OCI-LY3 (cell line): ENCODE data around the gene GTF3C5.
"Not testable (repeated sequence)": the region's sequence is repeated elsewhere in the genome, so short reads cannot be mapped to it uniquely, and the experiment has no call there.

Experiments used
- H2AFZ ChIP-seq: fragments of 200-600, 300-600 bp; shearing (Covaris generic); 2 replicates; pipeline ENCODE4 v1.6.0; 2014; ENCODE audit warnings: antibody characterized with exemption, low read depth, low read length
- H3K27ac ChIP-seq: fragments of 200-600, 300-600 bp; sonication (generic); 2 replicates; pipeline ENCODE4 v1.5.1; 2014; ENCODE audit warnings: mild to moderate bottlenecking, low read length, moderate library complexity, mixed read lengths
- H3K27me3 ChIP-seq: fragments of 200-600, 300-600 bp; sonication (generic); 2 replicates; pipeline ENCODE4 v1.6.1; 2014; ENCODE audit warnings: low read depth, low read length, mixed read lengths
- H3K36me3 ChIP-seq: fragments of 200-600, 300-600 bp; sonication (generic); replicated peaks from 2 replicates; pipeline ENCODE3; 2014; ENCODE audit warnings: low read depth, low read length, mixed read lengths
- H3K4me1 ChIP-seq: fragments of 300-600, 200-600 bp; sonication (generic); 2 replicates; pipeline ENCODE4 v1.6.1; 2014; ENCODE audit warnings: low read length, mixed read lengths
- H3K4me2 ChIP-seq: fragments of 200-600, 300-600 bp; sonication (generic); 2 replicates; pipeline ENCODE4 v1.6.1; 2014; ENCODE audit warnings: low read length, mixed read lengths
- H3K4me3 ChIP-seq: fragments of 300-600, 200-600 bp; sonication (generic); 2 replicates; pipeline ENCODE4 v1.5.1; 2014; ENCODE audit warnings: antibody characterized with exemption, mild to moderate bottlenecking, low read length, moderate library complexity
- H3K79me2 ChIP-seq: fragments of 300-600, 200-600 bp; shearing (Covaris generic); 2 replicates; pipeline ENCODE4 v1.6.1; 2014; ENCODE audit warnings: mild to moderate bottlenecking, low read length, mixed read lengths
- H3K9ac ChIP-seq: fragments of 300-600, 200-600 bp; shearing (Covaris generic); 2 replicates; pipeline ENCODE4 v1.6.0; 2014; ENCODE audit warnings: mild to moderate bottlenecking, low read length, moderate library complexity
- H3K9me3 ChIP-seq: fragments of 200-600, 300-600 bp; shearing (Covaris generic); 2 replicates; pipeline ENCODE4 v1.6.1; 2014; ENCODE audit warnings: low read length, mixed read lengths; ENCODE audit not compliant: insufficient read depth
- H4K20me1 ChIP-seq: fragments of 200-600, 300-600 bp; sonication (generic); 2 replicates; pipeline ENCODE4 v1.6.1; 2016; ENCODE audit warnings: low read length, mixed read lengths; ENCODE audit not compliant: insufficient read depth
- EZH2phosphoT487 ChIP-seq: fragments of 200-600 bp; shearing (Covaris generic); IDR thresholded peaks from 2 replicates; pipeline ENCODE4 v1.6.1; 2018; ENCODE audit warnings: antibody characterized with exemption, mixed run types, low read depth
- TF ChIP-seq, protein P1 (sequence below): fragments of 200-600, 300-600 bp; sonication (generic); IDR thresholded peaks from 2 replicates; pipeline ENCODE4 v1.5.1; 2014; ENCODE audit warnings: antibody characterized with exemption, low read length, low read depth

GTF3C5 gene

DNA sequence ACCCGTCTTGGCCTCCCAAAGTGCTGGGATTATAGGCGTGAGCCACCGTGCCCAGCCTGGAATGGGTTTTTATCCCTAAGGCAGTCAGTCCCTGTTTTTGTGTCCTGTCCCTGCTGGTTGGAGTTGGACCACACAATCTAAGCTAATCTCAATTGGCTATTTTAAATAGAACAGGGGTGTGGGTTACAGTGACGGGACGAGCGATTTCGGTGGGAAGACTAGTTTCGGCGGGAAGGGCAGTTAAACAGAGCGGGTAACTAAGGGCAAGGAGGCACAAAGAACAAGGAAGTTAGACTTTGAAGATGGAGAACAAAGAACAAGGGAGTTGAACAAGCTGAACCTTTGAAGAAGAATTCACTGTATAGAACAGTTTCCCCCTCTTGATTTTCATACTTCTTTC is 1.4 kb downstream of the GTF3C5 start:
- H3K27ac ChIP-seq: no peak overlapping the region
- H3K27me3 ChIP-seq: no peaks in the 10 kb centered on the region
- peak overlapping the region; percentile 92; the same call in 1 of the 2 replicates for H3K4me3 ChIP-seq
- no peak overlapping the region for H3K9ac ChIP-seq
- peaks cover 33% of the 10 kb centered on the region for H3K36me3 ChIP-seq
- H3K79me2 ChIP-seq: peaks cover 74% of the 10 kb centered on the region
- H3K9me3 ChIP-seq: 0 out of 2 replicates have a peak, but pooled peaks cover 6% of the 10 kb centered on the region
- TF ChIP-seq, protein P1, sequence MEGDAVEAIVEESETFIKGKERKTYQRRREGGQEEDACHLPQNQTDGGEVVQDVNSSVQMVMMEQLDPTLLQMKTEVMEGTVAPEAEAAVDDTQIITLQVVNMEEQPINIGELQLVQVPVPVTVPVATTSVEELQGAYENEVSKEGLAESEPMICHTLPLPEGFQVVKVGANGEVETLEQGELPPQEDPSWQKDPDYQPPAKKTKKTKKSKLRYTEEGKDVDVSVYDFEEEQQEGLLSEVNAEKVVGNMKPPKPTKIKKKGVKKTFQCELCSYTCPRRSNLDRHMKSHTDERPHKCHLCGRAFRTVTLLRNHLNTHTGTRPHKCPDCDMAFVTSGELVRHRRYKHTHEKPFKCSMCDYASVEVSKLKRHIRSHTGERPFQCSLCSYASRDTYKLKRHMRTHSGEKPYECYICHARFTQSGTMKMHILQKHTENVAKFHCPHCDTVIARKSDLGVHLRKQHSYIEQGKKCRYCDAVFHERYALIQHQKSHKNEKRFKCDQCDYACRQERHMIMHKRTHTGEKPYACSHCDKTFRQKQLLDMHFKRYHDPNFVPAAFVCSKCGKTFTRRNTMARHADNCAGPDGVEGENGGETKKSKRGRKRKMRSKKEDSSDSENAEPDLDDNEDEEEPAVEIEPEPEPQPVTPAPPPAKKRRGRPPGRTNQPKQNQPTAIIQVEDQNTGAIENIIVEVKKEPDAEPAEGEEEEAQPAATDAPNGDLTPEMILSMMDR: no peak
- no peak for TF ChIP-seq EZH2phosphoT487
- H3K4me2 ChIP-seq: peak overlapping the region; percentile 60; the same call in 1 of the 2 replicates
- H2AFZ ChIP-seq: no peak overlapping the region
- H3K4me1 ChIP-seq: peaks cover 19% of the 10 kb centered on the region
- H4K20me1 ChIP-seq: peaks cover 31% of the 10 kb centered on the region

DNA sequence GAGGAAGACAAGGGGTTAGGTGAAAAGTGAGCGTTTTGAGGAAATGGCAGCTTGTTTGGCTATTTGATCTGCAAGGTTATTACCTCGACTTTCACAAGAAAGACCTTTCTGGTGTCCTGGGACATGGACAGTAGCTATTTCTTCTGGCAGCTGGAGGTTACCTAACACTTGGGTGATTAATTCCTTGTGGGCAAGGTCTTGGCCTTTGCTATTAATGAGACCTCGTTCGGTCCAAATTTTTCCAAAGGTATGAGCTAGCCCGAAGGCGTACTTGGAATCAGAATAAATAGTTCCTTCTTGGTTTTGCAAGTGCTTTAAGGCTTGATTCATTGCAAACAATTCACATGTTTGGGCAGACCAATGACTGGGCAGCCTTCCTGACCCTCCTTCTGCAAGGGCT is 4.9 kb downstream of the GTF3C5 start:
- Histone ChIP-seq H3K4me3 (no peak overlapping the region), H3K36me3 (peaks cover 41% of the 10 kb centered on the region), H3K27me3 (no peaks in the 10 kb centered on the region), H2AFZ (no peak overlapping the region), H4K20me1 (peaks cover 55% of the 10 kb centered on the region), H3K4me2 (no peak overlapping the region), H3K79me2 (peaks cover 95% of the 10 kb centered on the region), H3K27ac (no peak overlapping the region), H3K9ac (no peak overlapping the region), H3K4me1 (peaks cover 13% of the 10 kb centered on the region), H3K9me3 (0 out of 2 replicates have a peak, but pooled peaks cover 6% of the 10 kb centered on the region)
- TF ChIP-seq, protein P1: no peak
- TF ChIP-seq EZH2phosphoT487: no peak

DNA sequence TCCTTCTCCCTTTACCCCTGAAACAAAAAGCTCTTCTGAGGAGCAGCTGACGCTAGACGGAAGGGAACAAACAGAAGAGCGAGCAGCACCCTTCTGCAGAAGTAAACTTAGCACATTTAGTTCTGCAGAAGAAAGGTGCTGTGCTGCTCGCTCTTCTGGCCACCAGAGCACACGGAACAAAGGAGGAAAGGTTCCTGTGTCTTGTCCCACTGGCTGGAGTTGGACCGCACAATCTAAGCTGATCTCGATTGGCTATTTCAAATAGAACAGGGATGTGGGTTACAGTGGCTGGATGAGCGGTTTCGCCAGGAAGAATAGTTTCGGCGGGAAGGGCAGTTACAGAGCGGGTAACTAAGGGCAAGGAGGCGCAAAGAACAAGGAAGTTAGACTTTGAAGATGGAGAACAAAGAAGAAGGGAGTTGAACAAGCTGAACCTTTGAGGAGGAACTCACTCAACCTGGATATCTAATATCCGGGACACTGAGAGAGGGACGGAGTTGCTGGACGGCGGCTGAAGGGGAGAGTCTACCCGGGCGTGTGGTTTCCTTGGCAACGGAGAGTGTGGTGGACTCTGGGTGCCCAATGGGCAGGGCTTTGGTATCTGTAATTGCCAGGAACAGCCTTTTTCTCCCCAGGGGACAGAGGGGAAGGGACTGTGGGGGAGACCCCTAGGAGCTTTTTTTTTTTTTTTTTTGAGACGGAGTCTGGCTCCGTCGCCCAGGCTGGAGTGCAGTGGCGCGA is 7.1 kb downstream of the GTF3C5 start:
- no peak overlapping the region for H3K27ac ChIP-seq
- no peak overlapping the region for H3K4me2 ChIP-seq
- H3K4me1 ChIP-seq: no peaks in the 10 kb centered on the region
- H3K9me3 ChIP-seq: no peaks in the 10 kb centered on the region
- H4K20me1 ChIP-seq: peaks cover 61% of the 10 kb centered on the region
- no peak overlapping the region for H3K9ac ChIP-seq
- TF ChIP-seq, protein P1: no peak
- TF ChIP-seq EZH2phosphoT487: no peak
- H3K4me3 ChIP-seq: no peak overlapping the region
- H3K27me3 ChIP-seq: no peaks in the 10 kb centered on the region
- H2AFZ ChIP-seq: no peak overlapping the region
- H3K79me2 ChIP-seq: peaks cover 79% of the 10 kb centered on the region
- H3K36me3 ChIP-seq: peaks cover 35% of the 10 kb centered on the region

DNA sequence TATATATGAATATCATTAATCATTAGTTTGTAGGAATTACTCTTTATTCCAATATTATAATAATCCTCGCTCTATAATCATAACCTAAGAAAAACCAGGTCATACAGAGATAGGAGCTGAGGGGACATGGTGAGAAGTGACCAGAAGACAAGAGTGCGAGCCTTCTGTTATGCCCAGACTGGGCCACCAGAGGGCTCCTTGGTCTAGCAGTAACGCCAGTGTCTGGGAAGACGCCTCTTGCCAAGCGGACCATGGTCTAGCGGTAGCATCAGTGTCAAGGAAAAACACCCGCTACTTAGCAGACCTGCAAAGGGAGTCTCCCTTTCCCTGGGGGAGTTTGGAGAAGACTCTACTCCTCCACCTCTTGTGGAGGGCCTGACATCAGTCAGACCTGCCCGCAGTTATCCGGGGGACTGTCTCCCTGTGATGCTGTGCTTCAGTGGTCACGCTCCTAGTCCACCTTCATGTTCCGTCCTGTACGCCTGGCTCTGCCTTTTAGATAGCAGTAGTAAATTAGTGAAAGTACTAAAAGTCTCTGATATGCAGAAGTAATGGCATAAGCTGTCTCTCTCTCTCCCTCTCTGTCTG is 10.2 kb downstream of the GTF3C5 start:
- H3K4me2 ChIP-seq, H3K27ac ChIP-seq, H2AFZ ChIP-seq, H3K9ac ChIP-seq, H3K27me3 ChIP-seq, H3K4me3 ChIP-seq, H3K4me1 ChIP-seq, H3K9me3 ChIP-seq: not testable (repeated sequence)
- Histone ChIP-seq H4K20me1 (peaks cover 36% of the 10 kb centered on the region), H3K36me3 (peaks cover 44% of the 10 kb centered on the region), H3K79me2 (peaks cover 48% of the 10 kb centered on the region)
- TF ChIP-seq, protein P1: peak; percentile 39
